ENCODE measurements around the gene TRAF6. TPM values are rescaled to one million over a fixed set of nuclear protein-coding genes. Genes with fewer than 3 reads are reported as not detected.

The TRAF6 gene
- total and polyA plus RNA-seq, 2 of the 13 experiments (the other 11 are each of a cell fraction or from before 2014, with no cell fraction given) = 3.3 to 5.9 TPM

DNA sequence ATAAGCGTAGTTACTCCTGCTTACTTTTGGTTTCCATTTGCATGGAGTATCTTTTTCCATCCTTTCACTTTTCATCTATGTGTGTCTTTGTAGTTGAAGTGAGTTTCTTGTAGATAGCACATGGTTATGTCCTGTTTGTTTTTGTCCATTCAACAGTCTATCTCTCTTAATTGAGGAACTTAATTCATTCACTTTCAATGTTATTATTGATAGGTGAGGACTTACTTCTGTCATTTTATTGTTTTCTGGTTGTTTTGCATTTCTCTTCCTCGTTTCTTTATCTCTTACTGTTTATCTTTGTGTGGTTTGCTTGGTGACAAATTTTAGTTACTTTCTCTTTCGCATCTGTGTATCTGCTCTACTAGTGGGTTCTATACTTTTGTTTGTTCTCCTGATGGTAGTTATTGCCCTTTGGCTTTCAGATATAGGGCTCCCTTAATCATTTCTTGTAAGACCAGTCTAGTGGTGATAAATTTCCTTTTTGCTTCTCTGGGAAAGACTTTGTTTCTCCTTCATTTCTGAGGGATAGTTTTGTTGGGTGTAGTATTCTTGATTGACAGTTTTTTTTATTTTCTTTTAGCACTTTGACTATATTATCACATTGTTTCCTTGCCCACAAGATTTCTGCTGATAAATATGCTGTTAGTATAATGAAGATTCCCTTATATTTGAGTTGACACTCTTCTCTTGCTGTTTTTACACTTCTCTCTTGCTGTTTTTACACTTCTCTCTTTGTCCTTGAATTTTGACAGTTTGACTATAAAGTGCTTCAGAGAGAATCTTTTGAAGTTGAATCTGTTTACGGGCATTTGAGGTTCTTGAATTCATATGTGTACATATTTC is 48.7 kb upstream of the TRAF6 start (continued):
- TF ChIP-seq TEAD2 (CRISPR knock-in tag; IDR thresholded peaks at IDR 0.05) (no peak), ZNF329 (CRISPR knock-in tag; IDR thresholded peaks at IDR 0.05; ENCODE audit: low read depth) (no peak), ZZZ3 (CRISPR knock-in tag; IDR thresholded peaks at IDR 0.05; ENCODE audit: borderline replicate concordance) (no peak), CERS6 (CRISPR knock-in tag; IDR thresholded peaks at IDR 0.05) (no peak), KLF9 (CRISPR knock-in tag; IDR thresholded peaks at IDR 0.05; ENCODE audit: low read depth) (no peak), ZBTB7B (CRISPR knock-in tag; IDR thresholded peaks at IDR 0.05) (no peak), HNRNPK (IDR thresholded peaks at IDR 0.05; ENCODE audit: low read depth, low read length, poor library complexity, severe bottlenecking) (no peak), ZNF770 (CRISPR knock-in tag; IDR thresholded peaks at IDR 0.05) (no peak), ZNF460 (CRISPR knock-in tag; IDR thresholded peaks at IDR 0.05; ENCODE audit: borderline replicate concordance) (no peak), CBX1 (IDR thresholded peaks at IDR 0.05; ENCODE audit: low read depth) (no peak), ZFAT (CRISPR knock-in tag; conservative IDR thresholded peaks at IDR 0.05) (no peak), GZF1 (CRISPR knock-in tag; IDR thresholded peaks at IDR 0.05) (no peak), ZNF17 (CRISPR knock-in tag; IDR thresholded peaks at IDR 0.05) (no peak)
- TF ChIP-seq, protein P1, sequence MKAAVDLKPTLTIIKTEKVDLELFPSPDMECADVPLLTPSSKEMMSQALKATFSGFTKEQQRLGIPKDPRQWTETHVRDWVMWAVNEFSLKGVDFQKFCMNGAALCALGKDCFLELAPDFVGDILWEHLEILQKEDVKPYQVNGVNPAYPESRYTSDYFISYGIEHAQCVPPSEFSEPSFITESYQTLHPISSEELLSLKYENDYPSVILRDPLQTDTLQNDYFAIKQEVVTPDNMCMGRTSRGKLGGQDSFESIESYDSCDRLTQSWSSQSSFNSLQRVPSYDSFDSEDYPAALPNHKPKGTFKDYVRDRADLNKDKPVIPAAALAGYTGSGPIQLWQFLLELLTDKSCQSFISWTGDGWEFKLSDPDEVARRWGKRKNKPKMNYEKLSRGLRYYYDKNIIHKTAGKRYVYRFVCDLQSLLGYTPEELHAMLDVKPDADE (CRISPR knock-in tag; IDR thresholded peaks at IDR 0.05) = no peak
- TF ChIP-seq, protein P2, sequence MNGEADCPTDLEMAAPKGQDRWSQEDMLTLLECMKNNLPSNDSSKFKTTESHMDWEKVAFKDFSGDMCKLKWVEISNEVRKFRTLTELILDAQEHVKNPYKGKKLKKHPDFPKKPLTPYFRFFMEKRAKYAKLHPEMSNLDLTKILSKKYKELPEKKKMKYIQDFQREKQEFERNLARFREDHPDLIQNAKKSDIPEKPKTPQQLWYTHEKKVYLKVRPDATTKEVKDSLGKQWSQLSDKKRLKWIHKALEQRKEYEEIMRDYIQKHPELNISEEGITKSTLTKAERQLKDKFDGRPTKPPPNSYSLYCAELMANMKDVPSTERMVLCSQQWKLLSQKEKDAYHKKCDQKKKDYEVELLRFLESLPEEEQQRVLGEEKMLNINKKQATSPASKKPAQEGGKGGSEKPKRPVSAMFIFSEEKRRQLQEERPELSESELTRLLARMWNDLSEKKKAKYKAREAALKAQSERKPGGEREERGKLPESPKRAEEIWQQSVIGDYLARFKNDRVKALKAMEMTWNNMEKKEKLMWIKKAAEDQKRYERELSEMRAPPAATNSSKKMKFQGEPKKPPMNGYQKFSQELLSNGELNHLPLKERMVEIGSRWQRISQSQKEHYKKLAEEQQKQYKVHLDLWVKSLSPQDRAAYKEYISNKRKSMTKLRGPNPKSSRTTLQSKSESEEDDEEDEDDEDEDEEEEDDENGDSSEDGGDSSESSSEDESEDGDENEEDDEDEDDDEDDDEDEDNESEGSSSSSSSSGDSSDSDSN (CRISPR knock-in tag; IDR thresholded peaks at IDR 0.05) = no peak

Data from HepG2 (cell line).